Measurements from ENCODE around the gene HSPA2.
"Not testable (repeated sequence)": the region's sequence is repeated elsewhere in the genome, so short reads cannot be mapped to it uniquely, and the experiment has no call there.

HSPA2 gene

DNA sequence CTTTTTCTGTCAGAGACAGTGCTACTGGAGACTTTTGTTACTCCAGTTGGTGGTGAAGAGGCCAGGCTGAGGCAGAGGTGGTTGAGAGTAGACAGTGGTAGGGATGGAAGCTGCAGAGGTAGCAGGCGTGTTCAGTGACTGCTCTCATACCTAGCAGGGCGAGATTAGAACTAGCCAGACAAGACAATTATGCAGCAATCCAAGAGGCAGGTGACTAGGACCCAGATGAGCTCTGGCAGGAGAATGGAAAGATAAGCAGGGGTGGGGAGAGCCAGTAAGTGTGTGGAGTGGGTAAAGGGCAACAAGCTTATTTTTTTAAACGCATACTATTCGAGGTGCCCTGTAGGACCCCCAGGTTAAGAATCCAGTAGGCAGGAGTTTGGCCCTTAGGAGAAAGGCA, 14.0 kb downstream of the HSPA2 start:
- H3K27ac ChIP-seq = no peak overlapping the region
- TF ChIP-seq, protein P1, sequence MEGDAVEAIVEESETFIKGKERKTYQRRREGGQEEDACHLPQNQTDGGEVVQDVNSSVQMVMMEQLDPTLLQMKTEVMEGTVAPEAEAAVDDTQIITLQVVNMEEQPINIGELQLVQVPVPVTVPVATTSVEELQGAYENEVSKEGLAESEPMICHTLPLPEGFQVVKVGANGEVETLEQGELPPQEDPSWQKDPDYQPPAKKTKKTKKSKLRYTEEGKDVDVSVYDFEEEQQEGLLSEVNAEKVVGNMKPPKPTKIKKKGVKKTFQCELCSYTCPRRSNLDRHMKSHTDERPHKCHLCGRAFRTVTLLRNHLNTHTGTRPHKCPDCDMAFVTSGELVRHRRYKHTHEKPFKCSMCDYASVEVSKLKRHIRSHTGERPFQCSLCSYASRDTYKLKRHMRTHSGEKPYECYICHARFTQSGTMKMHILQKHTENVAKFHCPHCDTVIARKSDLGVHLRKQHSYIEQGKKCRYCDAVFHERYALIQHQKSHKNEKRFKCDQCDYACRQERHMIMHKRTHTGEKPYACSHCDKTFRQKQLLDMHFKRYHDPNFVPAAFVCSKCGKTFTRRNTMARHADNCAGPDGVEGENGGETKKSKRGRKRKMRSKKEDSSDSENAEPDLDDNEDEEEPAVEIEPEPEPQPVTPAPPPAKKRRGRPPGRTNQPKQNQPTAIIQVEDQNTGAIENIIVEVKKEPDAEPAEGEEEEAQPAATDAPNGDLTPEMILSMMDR (conservative IDR thresholded peaks at IDR 0.05) = no peak

- TF ChIP-seq, protein P1 (conservative IDR thresholded peaks at IDR 0.05) = no peak
- H3K27ac ChIP-seq = no peak overlapping the region
These were observed 16.0 kb downstream of the HSPA2 start for GRCh38 chr14:64556526-64556925.

DNA sequence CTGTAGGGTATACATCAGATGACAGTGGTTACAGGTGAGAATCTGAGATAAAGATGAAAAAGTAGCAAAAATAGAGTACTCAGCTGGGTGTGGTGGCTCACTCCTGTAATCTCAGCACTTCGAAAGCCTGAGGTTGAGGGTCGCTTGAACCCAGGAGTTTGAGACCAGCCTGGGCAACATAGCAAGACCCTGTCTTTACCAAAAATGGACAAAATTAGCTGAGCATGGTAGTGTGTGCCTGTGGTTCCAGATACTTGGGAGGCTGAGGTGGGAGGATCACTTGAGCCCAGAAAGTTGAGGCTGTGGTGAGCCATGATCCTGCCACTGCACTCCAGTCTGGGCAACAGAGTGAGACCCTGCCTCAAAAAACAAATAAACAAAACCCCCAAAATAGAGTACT, 17.7 kb downstream of the HSPA2 start:
- not testable (repeated sequence) for H3K27ac ChIP-seq

DNA sequence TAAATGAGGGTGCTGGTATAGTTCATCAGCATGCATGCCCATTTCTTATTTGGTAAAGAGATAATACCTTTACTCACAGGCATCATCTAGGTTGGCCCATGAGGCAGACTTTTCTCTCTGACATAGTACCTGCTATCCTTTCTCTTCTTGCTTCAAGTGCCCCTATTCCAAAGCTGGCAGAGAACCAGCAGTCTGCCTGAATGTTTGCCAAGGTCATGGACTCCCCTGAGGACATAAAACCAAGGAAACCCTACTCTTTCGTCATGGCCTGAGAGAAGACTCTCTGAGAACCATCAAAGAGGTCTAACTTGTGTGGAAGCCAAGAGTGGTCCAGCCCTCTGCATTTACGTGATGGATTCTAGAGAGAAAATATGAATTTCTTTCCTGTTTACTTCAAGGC, 21.1 kb downstream of the HSPA2 start:
- TF ChIP-seq, protein P1 (conservative IDR thresholded peaks at IDR 0.05) = no peak
- H3K27ac ChIP-seq = no peak overlapping the region

GRCh38 chr14:64562436-64562835, 21.9 kb downstream of the HSPA2 start:
- TF ChIP-seq, protein P1 (conservative IDR thresholded peaks at IDR 0.05) = no peak
- H3K27ac ChIP-seq = no peak overlapping the region

GRCh38 chr14:64563696-64564095, 23.2 kb downstream of the HSPA2 start:
- TF ChIP-seq, protein P1 (conservative IDR thresholded peaks at IDR 0.05) = no peak
- H3K27ac ChIP-seq = no peak overlapping the region

DNA sequence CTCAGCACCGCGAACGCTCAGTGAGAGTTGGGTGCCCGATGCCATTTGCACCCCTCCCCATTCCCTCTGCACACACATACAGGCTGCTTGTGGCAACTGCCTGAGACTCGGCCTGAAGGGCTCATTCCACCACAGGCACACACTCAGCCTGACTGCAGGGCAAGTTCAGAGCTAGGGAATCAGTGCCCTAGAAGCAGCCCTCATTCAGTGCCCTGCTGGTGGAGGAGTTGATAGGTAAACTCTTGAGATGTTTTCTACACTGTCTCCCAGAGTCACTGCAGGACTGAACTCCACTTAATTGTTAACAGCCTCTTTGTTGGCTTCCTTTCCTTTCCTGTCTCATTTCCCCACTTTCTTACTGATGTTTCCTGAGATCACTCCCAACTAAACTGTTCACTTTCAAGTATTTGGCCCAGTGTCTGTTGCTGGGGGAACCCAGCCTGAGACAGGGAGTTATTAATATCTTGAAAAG, 26.1 kb downstream of the HSPA2 start:
- no peak overlapping the region for H3K27ac ChIP-seq
- TF ChIP-seq, protein P1 (conservative IDR thresholded peaks at IDR 0.05) = no peak

- no peak overlapping the region for H3K27ac ChIP-seq
- TF ChIP-seq, protein P1 (conservative IDR thresholded peaks at IDR 0.05) = no peak
These were observed 28.6 kb downstream of the HSPA2 start for GRCh38 chr14:64569138-64569631.

DNA sequence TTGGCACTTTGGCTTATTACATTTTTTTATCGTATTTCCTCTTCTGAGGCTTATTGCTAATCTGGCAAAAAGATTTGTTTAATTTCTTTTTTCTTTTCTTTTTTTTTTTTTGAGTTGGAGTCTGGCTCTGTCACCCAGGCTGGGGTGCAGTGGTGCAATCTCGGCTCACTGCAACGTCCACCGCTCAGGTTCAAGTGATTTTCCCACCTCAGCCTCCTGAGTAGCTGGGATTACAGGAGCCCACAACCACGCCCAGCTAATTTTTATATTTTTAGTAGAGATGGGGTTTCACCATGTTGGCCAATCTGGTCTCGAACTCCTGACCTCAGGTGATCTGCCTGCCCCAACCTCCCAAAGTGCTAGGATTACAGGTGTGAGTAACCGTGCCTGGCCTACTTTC, 29.1 kb downstream of the HSPA2 start:
- not testable (repeated sequence) for H3K27ac ChIP-seq
